ENCODE measurements around the gene PAPLN.
"Not testable (repeated sequence)": the region's sequence is repeated elsewhere in the genome, so short reads cannot be mapped to it uniquely, and the experiment has no call there.

The PAPLN gene

DNA sequence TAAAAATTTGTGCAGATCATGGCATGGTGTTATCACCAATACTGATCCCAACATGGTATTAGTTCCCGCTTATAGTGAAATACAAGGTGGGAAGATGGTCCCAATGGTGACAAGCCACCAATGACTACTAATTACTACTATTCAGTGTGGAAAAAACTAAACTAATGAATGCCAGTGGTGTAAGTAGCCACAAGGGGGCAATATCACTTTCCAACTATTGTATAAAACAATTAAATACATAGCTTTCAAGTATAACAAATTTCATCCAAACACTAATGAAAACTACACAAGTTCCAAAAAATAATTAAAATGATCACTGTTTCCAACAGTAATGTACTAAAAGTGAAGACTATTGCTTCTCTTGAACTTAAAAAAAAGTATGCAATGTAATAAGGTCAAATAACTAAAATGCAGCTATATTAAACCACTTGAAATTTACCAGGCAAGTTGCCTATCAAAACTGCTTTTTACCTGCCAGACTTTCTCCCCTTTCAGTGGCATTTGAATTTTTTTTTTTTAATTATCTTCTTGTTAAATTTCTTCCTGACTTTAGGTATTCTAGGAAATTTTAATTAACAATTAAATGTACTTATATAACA, 58.0 kb downstream of the PAPLN start:
- no peak for DNase-seq

DNA sequence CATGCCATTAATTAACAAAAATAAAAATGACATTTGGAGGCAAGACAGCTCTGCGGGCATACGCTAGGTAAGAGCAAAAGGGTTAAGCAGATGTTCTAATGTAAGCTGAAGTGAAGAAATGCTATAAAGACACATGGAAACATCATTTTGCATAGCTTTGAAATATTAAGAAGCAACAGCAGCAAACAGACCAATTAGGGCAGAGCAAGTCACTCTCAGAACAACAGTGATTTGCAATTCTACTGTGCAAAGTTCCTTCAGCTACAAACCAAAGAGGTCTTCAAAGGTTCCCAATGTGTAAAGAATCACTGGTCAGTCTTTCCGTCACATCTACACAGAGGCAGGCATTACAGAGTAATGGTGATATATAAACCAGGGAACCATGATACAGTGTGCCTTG, 68.2 kb downstream of the PAPLN start:
- DNase-seq, result no peak

DNA sequence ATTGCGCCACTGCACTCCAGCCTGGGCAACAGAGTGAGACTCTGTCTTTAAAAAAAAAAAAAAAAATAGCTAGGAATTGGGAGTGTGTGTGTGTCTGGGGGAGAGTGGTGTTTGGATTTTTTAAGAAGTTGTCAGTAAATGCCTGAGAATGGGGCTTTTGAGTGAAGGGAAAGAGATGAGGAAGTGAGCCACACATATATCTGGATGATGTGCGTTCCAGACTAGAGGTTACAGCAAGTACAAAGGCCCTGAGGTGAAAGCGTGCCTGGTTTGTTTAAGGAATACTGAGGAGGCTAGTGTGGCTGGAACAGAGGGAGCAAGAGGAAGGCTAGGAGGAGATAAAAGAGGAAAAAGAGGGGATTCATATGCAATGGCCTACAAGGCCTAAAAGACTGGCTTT, 70.0 kb downstream of the PAPLN start:
- no peak for DNase-seq

DNA sequence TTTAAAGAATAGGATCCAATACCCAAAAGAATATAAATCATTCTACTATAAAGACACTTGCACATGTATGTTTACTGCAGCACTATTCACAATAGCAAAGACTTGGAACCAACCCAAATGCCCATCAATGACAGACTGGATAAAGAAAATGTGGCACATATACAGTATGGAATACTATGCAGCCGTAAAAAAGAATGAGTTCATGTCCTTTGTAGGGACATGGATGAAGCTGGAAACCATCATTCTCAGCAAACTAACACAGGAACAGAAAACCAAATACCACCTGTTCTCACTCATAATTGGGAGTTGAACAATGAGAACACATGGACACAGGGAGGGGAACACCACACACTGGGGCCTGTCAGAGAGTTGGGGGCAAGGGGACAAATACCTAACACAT, 71.9 kb downstream of the PAPLN start:
- DNase-seq, result not testable (repeated sequence)

DNA sequence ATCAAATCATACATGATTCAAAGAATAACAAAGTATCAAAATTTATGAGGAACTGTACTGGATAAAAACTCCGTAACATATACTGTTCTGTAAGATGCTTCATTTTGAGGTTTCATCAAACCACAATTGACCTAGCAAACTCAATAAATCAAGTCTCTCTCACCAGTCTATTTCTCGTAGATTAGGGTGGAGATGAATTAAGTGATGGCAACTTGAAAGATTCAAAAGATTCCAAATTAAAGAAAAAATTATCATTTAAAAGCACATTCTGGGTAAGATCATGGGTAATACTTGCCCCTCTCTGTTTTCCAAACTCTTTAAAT, 74.4 kb downstream of the PAPLN start:
- DNase-seq, result no peak

DNA sequence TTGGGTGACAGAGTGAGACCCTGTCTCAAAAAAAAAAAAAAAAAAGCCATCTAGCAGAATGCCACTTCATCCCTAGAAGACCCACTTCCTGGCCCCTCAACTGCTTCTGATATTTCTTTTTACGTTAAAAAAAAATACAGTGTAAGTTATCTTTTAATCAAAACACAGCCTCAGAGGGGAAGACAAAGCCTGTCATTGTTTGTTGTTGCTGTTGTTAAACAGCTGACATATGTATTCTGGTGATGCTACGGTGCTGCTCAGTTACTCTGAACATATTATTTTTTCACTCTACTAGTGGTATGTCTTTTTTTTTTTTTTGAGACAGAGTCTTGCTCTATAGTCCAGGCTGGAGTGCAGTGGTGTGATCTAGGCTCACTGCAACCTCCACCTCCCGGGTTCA, 75.4 kb downstream of the PAPLN start:
- DNase-seq, result no peak

DNA sequence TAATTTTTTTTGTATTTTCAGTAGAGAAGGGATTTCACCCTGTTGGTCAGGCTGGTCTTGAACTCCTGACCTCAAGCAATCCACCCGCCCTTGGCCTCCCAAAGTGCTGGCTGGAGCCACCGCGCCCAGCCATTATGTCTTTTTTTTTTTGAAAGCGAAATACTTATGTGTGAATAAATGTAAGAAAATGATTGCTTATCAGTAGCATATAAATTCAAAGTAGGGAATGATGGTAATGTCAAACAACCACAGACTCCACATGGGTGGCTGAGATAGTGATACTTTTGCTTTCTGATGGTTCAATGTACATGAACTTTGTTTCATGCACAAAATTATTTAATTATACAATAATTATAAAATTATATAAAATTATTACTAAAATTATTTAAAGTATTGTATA, 75.8 kb downstream of the PAPLN start:
- no peak for DNase-seq

DNA sequence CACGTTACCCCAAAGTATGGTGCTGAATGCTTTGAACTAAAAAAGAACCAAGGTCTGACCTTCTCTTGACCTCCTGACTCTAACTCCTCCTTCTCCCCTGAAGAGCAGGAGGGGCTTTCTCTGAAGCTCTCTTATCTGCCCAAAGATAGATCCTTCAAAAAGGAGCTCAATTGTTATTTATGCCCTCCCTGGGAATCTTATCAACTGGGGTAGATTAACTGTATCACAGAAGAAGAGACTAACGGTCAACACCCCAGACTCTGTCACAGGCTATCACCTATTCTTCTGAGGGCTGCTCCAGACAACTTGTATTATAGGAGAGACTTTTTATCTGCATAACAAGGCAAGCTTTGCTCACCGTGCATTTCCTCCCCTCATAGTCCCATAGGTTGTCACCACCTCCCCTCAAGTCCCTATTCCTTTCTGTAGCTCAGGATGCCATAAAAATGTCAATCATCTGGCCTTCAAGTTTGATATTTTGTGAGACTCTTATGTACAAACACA, 86.6 kb downstream of the PAPLN start:
- DNase-seq, result no peak

Measured in CD4-positive, alpha-beta T cell treated with Interferon gamma for 1 hour (primary cell).